HEK293 (cell line): ENCODE measurements around the gene RPL22.

Experiments
- HOXC10 ChIP-seq: sonication (generic); formaldehyde crosslinking; IDR thresholded peaks from 2 replicates; pipeline ENCODE4 v1.8.1; 2023; ENCODE audit warnings: mild to moderate bottlenecking, missing genetic modification reagents
- KLF1 ChIP-seq: fragments of 450-650 bp; formaldehyde crosslinking; IDR thresholded peaks from 2 replicates; pipeline ENCODE4 v1.5.1; 2016; ENCODE audit warnings: missing biosample characterization, missing genetic modification characterization
- MEIS1 ChIP-seq: sonication (generic); formaldehyde crosslinking; IDR thresholded peaks from 2 replicates; pipeline ENCODE4 v1.8.1; 2022; ENCODE audit warnings: missing genetic modification reagents, mild to moderate bottlenecking, borderline replicate concordance
- RBAK ChIP-seq: fragments of 450-650 bp; formaldehyde crosslinking; IDR thresholded peaks from 2 replicates; pipeline ENCODE4 v1.5.1; 2016; ENCODE audit warnings: missing biosample characterization, missing genetic modification characterization
- ZBTB21 ChIP-seq: fragments of 450-650 bp; formaldehyde crosslinking; IDR thresholded peaks from 2 replicates; pipeline ENCODE4 v1.5.1; 2017; ENCODE audit warnings: missing biosample characterization, missing genetic modification characterization
- ZFP41 ChIP-seq: fragments of 450-650 bp; formaldehyde crosslinking; IDR thresholded peaks from 2 replicates; pipeline ENCODE4 v1.5.1; 2016; ENCODE audit warnings: missing biosample characterization, missing genetic modification characterization, borderline replicate concordance
- ZNF155 ChIP-seq: fragments of 450-650 bp; formaldehyde crosslinking; IDR thresholded peaks from 2 replicates; pipeline ENCODE4 v1.5.1; 2016; ENCODE audit warnings: missing biosample characterization, missing genetic modification characterization
- ZNF157 ChIP-seq: fragments of 450-650 bp; formaldehyde crosslinking; IDR thresholded peaks from 2 replicates; pipeline ENCODE4 v1.5.1; 2016; ENCODE audit warnings: missing biosample characterization, missing genetic modification characterization
- ZNF19 ChIP-seq: fragments of 450-650 bp; formaldehyde crosslinking; IDR thresholded peaks from 2 replicates; pipeline ENCODE4; 2016; ENCODE audit warnings: missing biosample characterization, missing genetic modification characterization, low read depth
- ZNF2 ChIP-seq: fragments of 450-650 bp; formaldehyde crosslinking; IDR thresholded peaks from 2 replicates; pipeline ENCODE4 v1.5.1; 2016; ENCODE audit warnings: missing biosample characterization, missing genetic modification characterization
- ZNF202 ChIP-seq: fragments of 450-650 bp; formaldehyde crosslinking; IDR thresholded peaks from 2 replicates; pipeline ENCODE4 v1.5.1; 2016; ENCODE audit warnings: missing biosample characterization, missing genetic modification characterization, borderline replicate concordance
- ZNF221 ChIP-seq: fragments of 450-650 bp; formaldehyde crosslinking; IDR thresholded peaks from 2 replicates; pipeline ENCODE4 v1.5.1; 2017; ENCODE audit warnings: missing biosample characterization, missing genetic modification characterization, borderline replicate concordance
- ZNF239 ChIP-seq: fragments of 450-650 bp; formaldehyde crosslinking; IDR thresholded peaks from 2 replicates; pipeline ENCODE4 v1.5.1; 2016; ENCODE audit warnings: missing biosample characterization, missing genetic modification characterization
- ZNF280C ChIP-seq: fragments of 450-650 bp; formaldehyde crosslinking; IDR thresholded peaks from 2 replicates; pipeline ENCODE4 v1.5.1; 2016; ENCODE audit warnings: missing biosample characterization, missing genetic modification characterization
- ZNF311 ChIP-seq: fragments of 450-650 bp; formaldehyde crosslinking; IDR thresholded peaks from 2 replicates; pipeline ENCODE4 v1.5.1; 2017; ENCODE audit warnings: missing biosample characterization, missing genetic modification characterization, borderline replicate concordance
- ZNF324 ChIP-seq: fragments of 450-650 bp; formaldehyde crosslinking; IDR thresholded peaks from 2 replicates; pipeline ENCODE4 v1.5.1; 2016; ENCODE audit warnings: missing biosample characterization, missing genetic modification characterization
- ZNF391 ChIP-seq: fragments of 450-650 bp; formaldehyde crosslinking; IDR thresholded peaks from 2 replicates; pipeline ENCODE4 v1.5.1; 2016; ENCODE audit warnings: low read depth, missing biosample characterization, missing genetic modification characterization, borderline replicate concordance
- ZNF404 ChIP-seq: fragments of 450-650 bp; formaldehyde crosslinking; IDR thresholded peaks from 2 replicates; pipeline ENCODE4 v1.5.1; 2017; ENCODE audit warnings: missing biosample characterization, missing genetic modification characterization
- ZNF416 ChIP-seq: fragments of 450-650 bp; formaldehyde crosslinking; IDR thresholded peaks from 2 replicates; pipeline ENCODE4 v1.5.1; 2016; ENCODE audit warnings: missing biosample characterization, missing genetic modification characterization
- ZNF433 ChIP-seq: fragments of 450-650 bp; formaldehyde crosslinking; IDR thresholded peaks from 2 replicates; pipeline ENCODE4 v1.5.1; 2016; ENCODE audit warnings: missing biosample characterization, missing genetic modification characterization, low read depth
- ZNF521 ChIP-seq: fragments of 450-650 bp; formaldehyde crosslinking; IDR thresholded peaks from 2 replicates; pipeline ENCODE4 v1.5.1; 2017; ENCODE audit warnings: missing biosample characterization, mild to moderate bottlenecking, missing genetic modification characterization
- ZNF530 ChIP-seq: fragments of 450-650 bp; formaldehyde crosslinking; IDR thresholded peaks from 2 replicates; pipeline ENCODE4 v1.5.1; 2016; ENCODE audit warnings: low read depth, missing biosample characterization, missing genetic modification characterization
- ZNF600 ChIP-seq: fragments of 450-650 bp; formaldehyde crosslinking; IDR thresholded peaks from 2 replicates; pipeline ENCODE4 v1.5.1; 2016; ENCODE audit warnings: missing biosample characterization, missing genetic modification characterization
- ZNF626 ChIP-seq: fragments of 450-650 bp; sonication (Bioruptor Pico); formaldehyde crosslinking; IDR thresholded peaks from 2 replicates; pipeline ENCODE4 v1.5.1; 2018; ENCODE audit warnings: missing biosample characterization, missing genetic modification characterization, inconsistent platforms
- ZNF792 ChIP-seq: fragments of 450-650 bp; formaldehyde crosslinking; IDR thresholded peaks from 2 replicates; pipeline ENCODE4 v1.5.1; 2016; ENCODE audit warnings: missing biosample characterization, missing genetic modification characterization
- ZNF837 ChIP-seq: fragments of 450-650 bp; formaldehyde crosslinking; IDR thresholded peaks from 2 replicates; pipeline ENCODE4 v1.5.1; 2016; ENCODE audit warnings: missing biosample characterization, missing genetic modification characterization
- TF ChIP-seq, protein P1 (sequence below): fragments of 450-650 bp; formaldehyde crosslinking; IDR thresholded peaks from 2 replicates; pipeline ENCODE4 v1.5.1; 2016; ENCODE audit warnings: missing biosample characterization, missing genetic modification characterization
- TF ChIP-seq, protein P2 (sequence below): fragments of 450-650 bp; formaldehyde crosslinking; IDR thresholded peaks from 2 replicates; pipeline ENCODE4 v1.5.1; 2016; ENCODE audit warnings: missing biosample characterization, missing genetic modification characterization
- TF ChIP-seq, protein P3 (sequence below): fragments of 450-650 bp; formaldehyde crosslinking; IDR thresholded peaks from 2 replicates; pipeline ENCODE4 v1.5.1; 2017; ENCODE audit warnings: missing biosample characterization, missing genetic modification characterization
- TF ChIP-seq, protein P4 (sequence below): sonication (generic); formaldehyde crosslinking; IDR thresholded peaks from 2 replicates; pipeline ENCODE4 v1.8.1; 2022; ENCODE audit warnings: mild to moderate bottlenecking, moderate library complexity, missing genetic modification reagents

The RPL22 gene

DNA sequence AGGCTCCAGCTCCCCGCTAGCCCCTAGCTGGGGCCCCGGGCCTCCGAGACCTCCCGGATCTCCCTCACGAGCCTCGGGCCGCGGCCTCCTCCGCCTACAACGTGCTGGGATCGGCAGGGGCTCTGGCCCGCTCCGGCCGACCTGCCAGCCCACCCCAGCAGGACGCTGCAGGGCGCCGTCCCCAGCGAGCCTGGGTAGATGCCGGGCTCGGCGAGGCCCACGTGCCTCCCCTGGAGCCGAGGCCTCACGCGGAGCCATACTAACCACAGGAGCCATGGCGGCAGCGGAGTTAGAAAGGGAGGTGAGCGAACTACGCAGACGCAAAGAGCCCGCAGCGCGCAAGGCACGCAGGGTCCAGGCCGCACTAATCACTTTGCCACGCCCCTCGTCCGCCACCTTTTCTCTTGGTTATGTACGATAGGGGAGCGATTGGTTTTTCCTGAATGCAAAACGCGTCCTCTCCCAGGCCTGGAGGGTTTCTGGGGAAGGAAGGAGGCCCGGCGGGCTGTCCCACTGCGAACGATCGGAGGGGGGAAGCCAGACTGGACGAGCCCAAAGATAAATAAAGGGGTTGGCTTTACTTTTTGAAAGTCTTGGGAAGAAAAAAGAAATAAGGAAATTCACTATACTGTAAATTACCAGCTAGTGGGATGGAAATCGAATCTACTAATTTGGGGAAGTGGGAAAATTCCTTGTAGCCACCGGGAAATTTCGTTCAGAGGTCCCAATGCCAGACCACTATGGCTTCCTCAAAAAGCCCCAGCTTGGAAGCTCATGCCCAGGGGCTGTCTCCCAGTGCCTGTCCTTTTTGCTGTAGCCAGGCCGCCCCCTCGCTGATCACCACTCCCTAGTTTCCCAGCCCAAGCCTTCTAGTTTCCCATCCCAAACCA, at the start of gene RPL22 (continued):
- no peak for TF ChIP-seq ZFP41 (tag by site-specific recombination)
- no peak for TF ChIP-seq ZNF221
- TF ChIP-seq, protein P1, sequence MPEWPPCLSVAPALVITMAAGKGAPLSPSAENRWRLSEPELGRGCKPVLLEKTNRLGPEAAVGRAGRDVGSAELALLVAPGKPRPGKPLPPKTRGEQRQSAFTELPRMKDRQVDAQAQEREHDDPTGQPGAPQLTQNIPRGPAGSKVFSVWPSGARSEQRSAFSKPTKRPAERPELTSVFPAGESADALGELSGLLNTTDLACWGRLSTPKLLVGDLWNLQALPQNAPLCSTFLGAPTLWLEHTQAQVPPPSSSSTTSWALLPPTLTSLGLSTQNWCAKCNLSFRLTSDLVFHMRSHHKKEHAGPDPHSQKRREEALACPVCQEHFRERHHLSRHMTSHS (tag by site-specific recombination) = no peak
- TF ChIP-seq, protein P2, sequence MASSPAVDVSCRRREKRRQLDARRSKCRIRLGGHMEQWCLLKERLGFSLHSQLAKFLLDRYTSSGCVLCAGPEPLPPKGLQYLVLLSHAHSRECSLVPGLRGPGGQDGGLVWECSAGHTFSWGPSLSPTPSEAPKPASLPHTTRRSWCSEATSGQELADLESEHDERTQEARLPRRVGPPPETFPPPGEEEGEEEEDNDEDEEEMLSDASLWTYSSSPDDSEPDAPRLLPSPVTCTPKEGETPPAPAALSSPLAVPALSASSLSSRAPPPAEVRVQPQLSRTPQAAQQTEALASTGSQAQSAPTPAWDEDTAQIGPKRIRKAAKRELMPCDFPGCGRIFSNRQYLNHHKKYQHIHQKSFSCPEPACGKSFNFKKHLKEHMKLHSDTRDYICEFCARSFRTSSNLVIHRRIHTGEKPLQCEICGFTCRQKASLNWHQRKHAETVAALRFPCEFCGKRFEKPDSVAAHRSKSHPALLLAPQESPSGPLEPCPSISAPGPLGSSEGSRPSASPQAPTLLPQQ (tag by site-specific recombination) = 0 out of 2 replicates have a peak, but pooled peaks have one; percentile 13
- TF ChIP-seq RBAK = no peak
- TF ChIP-seq MEIS1 (CRISPR knock-in tag) = no peak
- TF ChIP-seq ZNF19 = no peak
- TF ChIP-seq ZNF404 (tag by site-specific recombination) = no peak
- TF ChIP-seq ZNF626 (tag by site-specific recombination) = no peak
- no peak for TF ChIP-seq ZNF521
- TF ChIP-seq ZNF311 (tag by site-specific recombination) = no peak
- peak; percentile 75 for TF ChIP-seq ZNF2
- no peak for TF ChIP-seq ZNF416 (tag by site-specific recombination)
- peak; percentile 84; the same call in 1 of the 2 replicates for TF ChIP-seq ZNF391 (tag by site-specific recombination)
- TF ChIP-seq HOXC10 = no peak
- TF ChIP-seq ZNF280C (tag by site-specific recombination) = no peak
- TF ChIP-seq ZNF837 (tag by site-specific recombination) = no peak
- TF ChIP-seq, protein P3, sequence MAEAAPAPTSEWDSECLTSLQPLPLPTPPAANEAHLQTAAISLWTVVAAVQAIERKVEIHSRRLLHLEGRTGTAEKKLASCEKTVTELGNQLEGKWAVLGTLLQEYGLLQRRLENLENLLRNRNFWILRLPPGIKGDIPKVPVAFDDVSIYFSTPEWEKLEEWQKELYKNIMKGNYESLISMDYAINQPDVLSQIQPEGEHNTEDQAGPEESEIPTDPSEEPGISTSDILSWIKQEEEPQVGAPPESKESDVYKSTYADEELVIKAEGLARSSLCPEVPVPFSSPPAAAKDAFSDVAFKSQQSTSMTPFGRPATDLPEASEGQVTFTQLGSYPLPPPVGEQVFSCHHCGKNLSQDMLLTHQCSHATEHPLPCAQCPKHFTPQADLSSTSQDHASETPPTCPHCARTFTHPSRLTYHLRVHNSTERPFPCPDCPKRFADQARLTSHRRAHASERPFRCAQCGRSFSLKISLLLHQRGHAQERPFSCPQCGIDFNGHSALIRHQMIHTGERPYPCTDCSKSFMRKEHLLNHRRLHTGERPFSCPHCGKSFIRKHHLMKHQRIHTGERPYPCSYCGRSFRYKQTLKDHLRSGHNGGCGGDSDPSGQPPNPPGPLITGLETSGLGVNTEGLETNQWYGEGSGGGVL (tag by site-specific recombination) = no peak
- no peak for TF ChIP-seq ZNF530 (tag by site-specific recombination)
- no peak for TF ChIP-seq ZNF202 (tag by site-specific recombination)
- TF ChIP-seq ZNF157 (tag by site-specific recombination) = no peak
- TF ChIP-seq KLF1 (tag by site-specific recombination) = peak; percentile 84
- no peak for TF ChIP-seq ZNF433 (tag by site-specific recombination)
- TF ChIP-seq ZNF155 (tag by site-specific recombination) = no peak
- TF ChIP-seq, protein P4, sequence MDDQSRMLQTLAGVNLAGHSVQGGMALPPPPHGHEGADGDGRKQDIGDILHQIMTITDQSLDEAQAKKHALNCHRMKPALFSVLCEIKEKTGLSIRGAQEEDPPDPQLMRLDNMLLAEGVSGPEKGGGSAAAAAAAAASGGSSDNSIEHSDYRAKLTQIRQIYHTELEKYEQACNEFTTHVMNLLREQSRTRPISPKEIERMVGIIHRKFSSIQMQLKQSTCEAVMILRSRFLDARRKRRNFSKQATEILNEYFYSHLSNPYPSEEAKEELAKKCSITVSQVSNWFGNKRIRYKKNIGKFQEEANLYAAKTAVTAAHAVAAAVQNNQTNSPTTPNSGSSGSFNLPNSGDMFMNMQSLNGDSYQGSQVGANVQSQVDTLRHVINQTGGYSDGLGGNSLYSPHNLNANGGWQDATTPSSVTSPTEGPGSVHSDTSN = peak; percentile 82; the same call in 1 of the 2 replicates
- TF ChIP-seq ZNF239 (tag by site-specific recombination) = no peak
- TF ChIP-seq ZBTB21 (tag by site-specific recombination) = no peak; the same call in 1 of the 2 replicates
- peak; percentile 89 for TF ChIP-seq ZNF600 (tag by site-specific recombination)
- no peak for TF ChIP-seq ZNF324 (tag by site-specific recombination)
- TF ChIP-seq ZNF792 (tag by site-specific recombination) = no peak
